H1 (cell line): ENCODE measurements around the gene RNF111. TPM values are rescaled to one million over a fixed set of nuclear protein-coding genes. Genes with fewer than 3 reads are reported as not detected.

Experiments used
- CTCF ChIA-PET: fragments of 300-600 bp; sonication (Branson Sonifier 250); formaldehyde crosslinking; loops from one replicate; lab custom pipeline; 2021; ENCODE audit not compliant: partially characterized antibody; lab: Charles Lee
- POLR2A ChIA-PET: fragments of 300-600 bp; sonication (Branson Sonifier 250); formaldehyde crosslinking; loops from one replicate; lab custom pipeline; 2021; ENCODE audit warnings: inconsistent platforms; ENCODE audit not compliant: partially characterized antibody; lab: Charles Lee
- DNase-seq, 2 experiments: peaks; one replicate each; pipeline versions ENCODE4 v3.0.0 to v3.0.0-alpha.2; 2010 to 2022; ENCODE audit warnings: low spot score in 2 of 2, low read depth in 1 of 2, mixed read lengths in 1 of 2
- FAIRE-seq: peaks from 2 replicates; lab custom pipeline; 2011; peaks lifted over from hg19 to GRCh38; lab: Jason Lieb, UNC
- H2AFZ ChIP-seq: 2 replicates; pipeline ENCODE4 v1.8.1; 2012; ENCODE audit warnings: low read length, inconsistent platforms
- H2AK5ac ChIP-seq: 2 replicates; pipeline ENCODE4 v1.6.1; 2013; ENCODE audit warnings: low read depth, low read length
- H2BK120ac ChIP-seq: replicated peaks from 2 replicates; pipeline ENCODE3; 2013; ENCODE audit warnings: low read depth, low read length, inconsistent platforms
- H2BK12ac ChIP-seq: 2 replicates; pipeline ENCODE4 v1.6.1; 2013; ENCODE audit warnings: low read depth, low read length
- H2BK15ac ChIP-seq: 2 replicates; pipeline ENCODE4 v1.6.1; 2013; ENCODE audit warnings: low read length
- H2BK20ac ChIP-seq: 2 replicates; pipeline ENCODE4 v1.6.1; 2013; ENCODE audit warnings: low read length
- H2BK5ac ChIP-seq: 2 replicates; pipeline ENCODE4 v1.6.1; 2013; ENCODE audit warnings: low read depth, low read length
- H3K14ac ChIP-seq: 2 replicates; pipeline ENCODE4 v1.6.1; 2013; ENCODE audit warnings: inconsistent platforms; ENCODE audit not compliant: insufficient read length
- H3K18ac ChIP-seq: 2 replicates; pipeline ENCODE4 v1.6.1; 2013; ENCODE audit warnings: low read length; ENCODE audit errors: extremely low read depth
- H3K23ac ChIP-seq: 2 replicates; pipeline ENCODE4 v1.6.1; 2013; ENCODE audit warnings: inconsistent platforms; ENCODE audit not compliant: insufficient read length
- H3K23me2 ChIP-seq: 2 replicates; pipeline ENCODE4 v1.6.1; 2013; ENCODE audit warnings: low read depth, low read length
- H3K27ac ChIP-seq: 2 replicates; pipeline ENCODE4 v1.6.1; 2011; ENCODE audit warnings: low read depth, low read length, inconsistent platforms
- H3K27me3 ChIP-seq, 4 experiments: replicated peaks in 1 of 4; 1 replicate in 1 of 4; 2 replicates in 3 of 4; pipeline versions ENCODE4 v1.6.1 to v1.8.1; 2011 to 2013; ENCODE audit warnings: low read length in 3 of 4, mild to moderate bottlenecking in 3 of 4, inconsistent platforms in 2 of 4, mixed read lengths in 2 of 4, moderate library complexity in 1 of 4; ENCODE audit not compliant: control insufficient read depth in 3 of 4, insufficient read depth in 3 of 4; ENCODE audit errors: extremely low read depth in 1 of 4
- H3K36me3 ChIP-seq, 4 experiments: 2 replicates each; pipeline versions ENCODE4 v1.6.1 to v1.8.1; 2011 to 2013; ENCODE audit warnings: mild to moderate bottlenecking in 4 of 4, low read length in 3 of 4, moderate library complexity in 2 of 4, control low read depth in 1 of 4, inconsistent platforms in 1 of 4; ENCODE audit not compliant: insufficient read depth in 4 of 4, control insufficient read depth in 2 of 4
- H3K4ac ChIP-seq: replicated peaks from 2 replicates; pipeline ENCODE3; 2013; ENCODE audit warnings: low read length, low read depth, mixed read lengths, inconsistent platforms; ENCODE audit not compliant: insufficient read length
- H3K4me1 ChIP-seq, 4 experiments: replicated peaks in 1 of 4; 1 replicate in 1 of 4; 2 replicates in 3 of 4; pipeline versions ENCODE4 v1.6.1 to v1.8.1; 2011 to 2013; ENCODE audit warnings: low read length in 3 of 4, inconsistent platforms in 2 of 4, mixed read lengths in 1 of 4; ENCODE audit not compliant: insufficient read depth in 4 of 4, control insufficient read depth in 3 of 4
- H3K4me2 ChIP-seq, 2 experiments: 2 replicates each; pipeline versions ENCODE4 v1.6.1 to v1.8.1; 2011 to 2013; ENCODE audit warnings: low read depth in 2 of 2, low read length in 2 of 2, control low read depth in 1 of 2, inconsistent platforms in 1 of 2, mild to moderate bottlenecking in 1 of 2; ENCODE audit not compliant: insufficient read depth in 1 of 2
- H3K4me3 ChIP-seq, 4 experiments: fragments of 200-600, 300-600 bp in 1 of 4; sonication (generic), shearing (Covaris generic), sonication (Bioruptor Twin) in 1 of 4; 2 replicates each; pipeline versions ENCODE4 v1.5.1 to v1.8.1; 2011 to 2016; ENCODE audit warnings: low read length in 4 of 4, low read depth in 3 of 4, control low read depth in 2 of 4, inconsistent platforms in 2 of 4, mild to moderate bottlenecking in 2 of 4, mixed read lengths in 1 of 4, moderate library complexity in 1 of 4; ENCODE audit not compliant: insufficient read depth in 2 of 4; ENCODE audit errors: extremely low read depth in 1 of 4
- H3K56ac ChIP-seq: replicated peaks from 2 replicates; pipeline ENCODE3; 2013; ENCODE audit warnings: low read depth, mild to moderate bottlenecking, mixed read lengths, low read length, inconsistent platforms; ENCODE audit not compliant: insufficient read length
- H3K79me1 ChIP-seq: 2 replicates; pipeline ENCODE4 v1.6.1; 2013; ENCODE audit warnings: low read depth, low read length, control low read depth
- H3K79me2 ChIP-seq, 2 experiments: 2 replicates each; pipeline versions ENCODE4 v1.6.1 to v1.8.1; 2012 to 2013; ENCODE audit warnings: low read length in 2 of 2, mild to moderate bottlenecking in 2 of 2, inconsistent platforms in 1 of 2; ENCODE audit not compliant: insufficient read depth in 2 of 2, control insufficient read depth in 1 of 2
- H3K9ac ChIP-seq, 4 experiments: replicated peaks in 1 of 4; 1 replicate in 1 of 4; 2 replicates in 3 of 4; pipeline versions ENCODE4 v1.6.1 to v1.8.1; 2011 to 2013; ENCODE audit warnings: low read depth in 3 of 4, low read length in 3 of 4, control low read depth in 2 of 4, mild to moderate bottlenecking in 2 of 4, moderate library complexity in 2 of 4, inconsistent platforms in 1 of 4; ENCODE audit errors: extremely low read depth in 1 of 4
- H3K9me3 ChIP-seq, 2 experiments: 2 replicates each; pipeline versions ENCODE4 v1.6.1 to v1.8.1; 2012 to 2013; ENCODE audit warnings: mild to moderate bottlenecking in 2 of 2, moderate library complexity in 2 of 2, control low read depth in 1 of 2, inconsistent platforms in 1 of 2, low read depth in 1 of 2, low read length in 1 of 2, mixed read lengths in 1 of 2; ENCODE audit not compliant: insufficient read depth in 2 of 2
- H4K20me1 ChIP-seq, 2 experiments: replicated peaks in 1 of 2; 2 replicates each; pipeline versions ENCODE3 to v1.8.1; 2011 to 2013; ENCODE audit warnings: inconsistent platforms in 2 of 2, low read length in 2 of 2, mild to moderate bottlenecking in 1 of 2; ENCODE audit not compliant: insufficient read depth in 2 of 2, control insufficient read depth in 1 of 2
- H4K5ac ChIP-seq: 2 replicates; pipeline ENCODE4 v1.6.1; 2013; ENCODE audit warnings: low read length, low read depth, mixed read lengths, inconsistent platforms; ENCODE audit not compliant: insufficient read length
- H4K8ac ChIP-seq: 2 replicates; pipeline ENCODE4 v1.8.0; 2013; ENCODE audit warnings: mild to moderate bottlenecking, moderate library complexity, low read length, inconsistent platforms; ENCODE audit not compliant: insufficient read depth; ENCODE audit errors: extremely low read depth
- H4K91ac ChIP-seq: replicated peaks from 2 replicates; pipeline ENCODE3; 2013; ENCODE audit warnings: low read length, mixed read lengths, inconsistent platforms; ENCODE audit not compliant: insufficient read length
- CHD1 ChIP-seq: IDR thresholded peaks from 2 replicates; pipeline ENCODE4 v1.6.1; 2012; ENCODE audit warnings: low read depth, low read length, improper control_type of control experiment
- CTCF ChIP-seq, 3 experiments: IDR thresholded peaks; 1 replicate in 2 of 3; 2 replicates in 1 of 3; pipeline versions ENCODE4 v1.5.1 to v1.6.1; 2011; ENCODE audit warnings: low read length in 3 of 3, mild to moderate bottlenecking in 3 of 3, inconsistent platforms in 2 of 3, low read depth in 1 of 3, moderate library complexity in 1 of 3; ENCODE audit not compliant: insufficient read depth in 1 of 3; ENCODE audit errors: control extremely low read depth in 1 of 3
- JUN ChIP-seq: IDR thresholded peaks from 2 replicates; pipeline ENCODE4 v1.6.1; 2011; ENCODE audit warnings: low read depth, mild to moderate bottlenecking, improper control_type of control experiment, low read length
- JUND ChIP-seq: IDR thresholded peaks from 2 replicates; pipeline ENCODE4 v1.6.1; 2011; ENCODE audit warnings: mild to moderate bottlenecking, improper control_type of control experiment, low read length
- KDM5A ChIP-seq: fragments of 200-600 bp; IDR thresholded peaks from 2 replicates; pipeline ENCODE4 v1.7.1; 2012; ENCODE audit warnings: mild to moderate bottlenecking, low read length, inconsistent platforms, mixed read lengths
- RXRA ChIP-seq: IDR thresholded peaks from 2 replicates; pipeline ENCODE4 v1.6.1; 2011; ENCODE audit warnings: low read depth, mild to moderate bottlenecking, low read length, moderate library complexity; ENCODE audit not compliant: insufficient read depth
- SIRT6 ChIP-seq: IDR thresholded peaks from one replicate; pipeline ENCODE4 v1.7.1; 2012; ENCODE audit warnings: low read length, inconsistent platforms
- SIX5 ChIP-seq: IDR thresholded peaks from 2 replicates; pipeline ENCODE4 v1.6.1; 2011; ENCODE audit warnings: mild to moderate bottlenecking, low read depth, low read length
- TAF1 ChIP-seq: IDR thresholded peaks from 2 replicates; pipeline ENCODE4 v1.6.1; 2011; ENCODE audit warnings: mild to moderate bottlenecking, low read depth, low read length
- USF2 ChIP-seq: IDR thresholded peaks from 2 replicates; pipeline ENCODE4 v1.6.1; 2011; ENCODE audit warnings: low read length, improper control_type of control experiment
- ZNF274 ChIP-seq: IDR thresholded peaks from 2 replicates; pipeline ENCODE4 v1.7.0; 2012; ENCODE audit warnings: low read length, borderline replicate concordance; ENCODE audit errors: extremely low read depth
- WGBS, 2 experiments: shearing (Covaris generic) in 1 of 2; methylation state at CpG; one replicate each; pipeline versions ENCODE4 v1.1.6 to v1.1.7; 2013 to 2015; ENCODE audit warnings: low lambda C conversion rate in 2 of 2, mixed read lengths in 2 of 2, inconsistent platforms in 1 of 2, low coverage in 1 of 2, missing lambda C conversion rate in 1 of 2; ENCODE audit not compliant: insufficient replicate concordance in 2 of 2, insufficient coverage in 1 of 2, insufficient read length in 1 of 2; ENCODE audit errors: extremely low coverage in 1 of 2, missing lambda C conversion rate in 1 of 2; 5-methylcytosine and 5-hydroxymethylcytosine counted together
- polyA plus RNA-seq, 7 experiments: library from polyadenylated mRNA; depleted of rRNA in 3 of 7; stranded (reverse) in 5 of 7; unstranded in 2 of 7; fragments of >200 nt in 5 of 7; fragments of 200-250 nt in 2 of 7; gene quantifications; 1 replicate in 5 of 7; 2 replicates in 1 of 7; 4 replicates in 1 of 7; pipeline versions ENCODE4 v1.2.1 to v1.2.3, GENCODE V29; 2011 to 2013; ENCODE audit warnings: missing spikeins in 2 of 7, mixed read lengths in 2 of 7
- total RNA-seq: library from RNA; stranded (reverse); fragmentation: NEBNext Ultra II Directional; extraction: Animal tissue kit (Norgen Biotek cat#: 25700); gene quantifications from 2 replicates; pipeline ENCODE4 v1.2.1, GENCODE V29; 2021

The RNF111 gene
- total and polyA plus RNA-seq, 2 of the 8 experiments (the other 6 are each of a cell fraction or from before 2014, with no cell fraction given), result 18.5 to 26.6 TPM

GRCh38 chr15:59022188-59022587 lies 34.7 kb downstream of the RNF111 start:
- Histone ChIP-seq H2BK20ac (no peak overlapping the region), H3K14ac (no peak overlapping the region), H3K23me2 (no peaks in the 10 kb centered on the region), H3K27me3 (no peaks in the 10 kb centered on the region), H4K91ac (no peak overlapping the region), H2AK5ac (no peak overlapping the region), H3K79me2 (peaks cover 0 to 47% of the 10 kb centered on the region in 2 experiments; a peak in 2 of 4 replicates), H3K9me3 (no peaks in the 10 kb centered on the region), H2AFZ (no peak overlapping the region), H3K4me1 (no peaks in the 10 kb centered on the region), H3K79me1 (peaks cover 2% of the 10 kb centered on the region; the same call in 1 of the 2 replicates), H3K36me3 (peaks cover 0 to 3% (median 0%) of the 10 kb centered on the region in 4 experiments; a peak in 1 of 8 replicates), H4K8ac (no peak overlapping the region), H4K20me1 (peaks cover 0 to 2% of the 10 kb centered on the region in 2 experiments), H2BK120ac (no peak overlapping the region), H2BK12ac (no peak overlapping the region), H3K18ac (no peak overlapping the region), H3K56ac (no peak overlapping the region), H4K5ac (no peak overlapping the region), H2BK15ac (no peak overlapping the region), H3K4ac (no peak overlapping the region), H3K27ac (no peak overlapping the region), H3K23ac (no peak overlapping the region), H3K9ac (no peak overlapping the region), H3K4me2 (no peak overlapping the region), H3K4me3 (no peak overlapping the region), H2BK5ac (no peak overlapping the region)
- POLR2A ChIA-PET, result interaction anchor here (1.2 kb wide), 1 partner anchor 10 kb away, joined by 3 read pairs; no protein-coding TSS in a partner anchor
- WGBS, 2 experiments, result 95% methylated on average over 1 of the region's 1 CpG; no CpG with 5 or more reads in 1 of the 2 experiments
- DNase-seq (no peak), FAIRE-seq (no peak)
- CTCF ChIA-PET, result no interaction called here
- TF ChIP-seq SIX5 (no peak), CHD1 (no peak), ZNF274 (no peak), SIRT6 (no peak), RXRA (no peak), TAF1 (no peak), USF2 (no peak), JUN (no peak), CTCF (IDR thresholded peaks at IDR 0.05; ENCODE audit: control extremely low read depth in 1 of 3, insufficient read depth in 1 of 3, low read depth in 1 of 3, low read length in 3 of 3) (no peak), JUND (no peak), KDM5A (no peak)
